Measurements from ENCODE around the gene NIP7. TPM values are rescaled to one million over a fixed set of nuclear protein-coding genes. Genes with fewer than 3 reads are reported as not detected.
A peak's percentile ranks its signal among the peaks of the same experiment; 100 is the strongest.

NIP7 gene
- total RNA-seq, 6 donors from 2014 or later, result 2.7 to 21.0 (median 14.1) TPM

DNA sequence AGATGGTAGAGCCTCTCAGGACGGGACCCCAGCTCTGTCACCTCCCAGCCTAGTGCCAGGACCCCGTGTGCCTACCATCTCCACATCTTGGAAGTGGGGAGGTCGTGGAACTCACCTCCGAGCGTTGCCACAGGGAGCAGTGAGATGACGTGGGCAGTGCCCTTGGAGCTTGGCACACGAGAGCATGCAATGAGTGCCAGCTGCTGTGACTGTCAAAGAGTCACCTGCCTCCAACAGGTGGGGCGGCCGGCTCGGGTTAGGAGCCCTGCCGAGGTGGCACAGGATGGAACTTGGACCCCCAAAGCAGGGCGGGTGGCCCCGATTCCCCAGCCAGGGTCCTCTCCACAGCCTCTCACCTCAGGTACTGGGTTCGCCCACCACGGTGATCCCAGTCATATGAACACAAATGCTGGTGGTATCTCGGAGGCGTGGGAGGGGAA is 23.0 kb upstream of the NIP7 start:
- no peaks in the 10 kb centered on the region for H3K9me3 ChIP-seq
- ATAC-seq (ENCODE audit: low FRiP score in 2 of 2), result no peak
- H3K4me1 ChIP-seq, result peaks cover 7 to 27% (median 15%) of the 10 kb centered on the region in 4 donors
- H3K36me3 ChIP-seq, result peaks cover 40 to 76% (median 72%) of the 10 kb centered on the region in 4 donors
- peak in 1 of 2 donors; percentile 66 for DNase-seq
- no peak overlapping the region for H3K4me3 ChIP-seq
- TF ChIP-seq POLR2AphosphoS5 (IDR thresholded peaks at IDR 0.05) (no peak), EP300 (IDR thresholded peaks at IDR 0.05) (no peak)
- TF ChIP-seq, protein P1, sequence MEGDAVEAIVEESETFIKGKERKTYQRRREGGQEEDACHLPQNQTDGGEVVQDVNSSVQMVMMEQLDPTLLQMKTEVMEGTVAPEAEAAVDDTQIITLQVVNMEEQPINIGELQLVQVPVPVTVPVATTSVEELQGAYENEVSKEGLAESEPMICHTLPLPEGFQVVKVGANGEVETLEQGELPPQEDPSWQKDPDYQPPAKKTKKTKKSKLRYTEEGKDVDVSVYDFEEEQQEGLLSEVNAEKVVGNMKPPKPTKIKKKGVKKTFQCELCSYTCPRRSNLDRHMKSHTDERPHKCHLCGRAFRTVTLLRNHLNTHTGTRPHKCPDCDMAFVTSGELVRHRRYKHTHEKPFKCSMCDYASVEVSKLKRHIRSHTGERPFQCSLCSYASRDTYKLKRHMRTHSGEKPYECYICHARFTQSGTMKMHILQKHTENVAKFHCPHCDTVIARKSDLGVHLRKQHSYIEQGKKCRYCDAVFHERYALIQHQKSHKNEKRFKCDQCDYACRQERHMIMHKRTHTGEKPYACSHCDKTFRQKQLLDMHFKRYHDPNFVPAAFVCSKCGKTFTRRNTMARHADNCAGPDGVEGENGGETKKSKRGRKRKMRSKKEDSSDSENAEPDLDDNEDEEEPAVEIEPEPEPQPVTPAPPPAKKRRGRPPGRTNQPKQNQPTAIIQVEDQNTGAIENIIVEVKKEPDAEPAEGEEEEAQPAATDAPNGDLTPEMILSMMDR (IDR thresholded peaks at IDR 0.05), result no peak
- WGBS, 2 donors, result 92 to 95% methylated on average over 4 to 17 of the region's 17 CpGs
- H3K27me3 ChIP-seq, result no peaks in the 10 kb centered on the region
- H3K27ac ChIP-seq, result no peak overlapping the region

GRCh38 chr16:69318177-69318910 is 21.2 kb upstream of the NIP7 start:
- 90 to 92% methylated on average over 14 to 30 of the region's 30 CpGs for whole genome bisulfite sequencing, 2 donors
- peak; percentile 57 to 78 for DNase-seq
- Histone ChIP-seq H3K9me3 (no peaks in the 10 kb centered on the region), H3K4me1 (peaks cover 0 to 11% (median 1%) of the 10 kb centered on the region in 4 donors), H3K27me3 (no peaks in the 10 kb centered on the region), H3K36me3 (peaks cover 56 to 94% (median 89%) of the 10 kb centered on the region in 4 donors), H3K27ac (no peak overlapping the region), H3K4me3 (no peak overlapping the region)
- peak in 1 of 2 donors; percentile 56 for ATAC-seq (ENCODE audit: low FRiP score in 2 of 2)
- TF ChIP-seq POLR2AphosphoS5 (IDR thresholded peaks at IDR 0.05) (no peak), POLR2A (IDR thresholded peaks at IDR 0.05) (no peak), EP300 (IDR thresholded peaks at IDR 0.05) (no peak)
- TF ChIP-seq, protein P1 (IDR thresholded peaks at IDR 0.05), result no peak

DNA sequence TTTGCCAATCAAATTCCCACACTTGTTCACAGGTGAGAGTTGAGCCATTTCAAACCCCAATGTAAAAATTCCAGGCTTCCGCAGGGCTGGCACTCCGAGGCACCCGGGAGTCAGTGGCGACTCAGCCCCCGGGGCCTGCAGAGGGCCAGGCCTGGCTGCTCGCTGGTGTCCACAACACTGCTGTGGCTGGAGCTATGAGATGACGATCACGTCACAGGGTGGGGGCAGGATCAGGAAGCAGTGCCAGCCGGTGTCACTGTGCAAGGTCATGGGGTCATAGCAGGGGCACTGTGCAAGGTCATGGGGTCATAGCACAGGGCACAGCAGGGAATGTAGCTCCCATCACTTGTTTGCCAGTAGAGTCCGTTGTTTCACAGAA is 20.7 kb upstream of the NIP7 start:
- Histone ChIP-seq H3K4me3 (no peak overlapping the region), H3K4me1 (peaks cover 0 to 7% (median under 1%) of the 10 kb centered on the region in 4 donors), H3K27ac (no peak overlapping the region), H3K9me3 (no peaks in the 10 kb centered on the region), H3K27me3 (no peaks in the 10 kb centered on the region), H3K36me3 (peaks cover 57 to 99% (median 94%) of the 10 kb centered on the region in 4 donors)
- TF ChIP-seq EP300 (IDR thresholded peaks at IDR 0.05) (no peak), POLR2AphosphoS5 (IDR thresholded peaks at IDR 0.05) (no peak), POLR2A (IDR thresholded peaks at IDR 0.05) (no peak)
- WGBS, 2 donors, result 90 to 100% methylated on average over 1 to 10 of the region's 10 CpGs
- ATAC-seq (ENCODE audit: low FRiP score in 2 of 2) (no peak), DNase-seq (no peak)

GRCh38 chr16:69319381-69319780 is 20.2 kb upstream of the NIP7 start:
- no peak overlapping the region for H3K4me3 ChIP-seq
- no peaks in the 10 kb centered on the region for H3K27me3 ChIP-seq
- TF ChIP-seq EP300 (IDR thresholded peaks at IDR 0.05) (no peak), POLR2AphosphoS5 (IDR thresholded peaks at IDR 0.05) (no peak), POLR2A (IDR thresholded peaks at IDR 0.05) (no peak)
- TF ChIP-seq, protein P1 (IDR thresholded peaks at IDR 0.05), result no peak
- H3K27ac ChIP-seq, result no peak overlapping the region
- H3K9me3 ChIP-seq, result no peaks in the 10 kb centered on the region
- peaks cover 0 to 7% (median 3%) of the 10 kb centered on the region in 4 donors for H3K4me1 ChIP-seq
- WGBS, 2 donors, result 93 to 97% methylated on average over 5 to 9 of the region's 9 CpGs
- ATAC-seq (ENCODE audit: low FRiP score in 2 of 2) (no peak), DNase-seq (no peak)
- peaks cover 57 to 100% (median 95%) of the 10 kb centered on the region in 4 donors for H3K36me3 ChIP-seq

- H3K4me3 ChIP-seq, result no peak overlapping the region
- no peak overlapping the region for H3K27ac ChIP-seq
- H3K4me1 ChIP-seq, result peaks cover 0 to 11% (median 5%) of the 10 kb centered on the region in 4 donors
- DNase-seq, result no peak
- H3K36me3 ChIP-seq, result peaks cover 57 to 100% (median 95%) of the 10 kb centered on the region in 4 donors
- no peaks in the 10 kb centered on the region for H3K9me3 ChIP-seq
- ATAC-seq (ENCODE audit: low FRiP score in 2 of 2), result no peak
- WGBS, 2 donors, result 93 to 95% methylated on average over 22 to 30 of the region's 30 CpGs
- no peak for TF ChIP-seq POLR2A (IDR thresholded peaks at IDR 0.05)
- no peak for TF ChIP-seq EP300 (IDR thresholded peaks at IDR 0.05)
- TF ChIP-seq, protein P1 (IDR thresholded peaks at IDR 0.05), result no peak
- no peak for TF ChIP-seq POLR2AphosphoS5 (IDR thresholded peaks at IDR 0.05)
- H3K27me3 ChIP-seq, result no peaks in the 10 kb centered on the region
Measured at GRCh38 chr16:69319826-69320739, 19.5 kb upstream of the NIP7 start.

All from upper lobe of left lung (tissue), 6 donors.